Fibroblast of the aortic adventitia (primary cell): ENCODE measurements around the gene ZNF776. TPM values are rescaled to one million over a fixed set of nuclear protein-coding genes. Genes with fewer than 3 reads are reported as not detected.

Experiments
- DNase-seq: peaks from one replicate; pipeline ENCODE4 v3.0.0-alpha.2; 2010; ENCODE audit warnings: low read depth
- H3K4me3 ChIP-seq: 2 replicates; pipeline ENCODE4 v1.5.1; 2011; ENCODE audit warnings: low read depth, mild to moderate bottlenecking, control low read depth, low read length, moderate library complexity
- total RNA-seq: library from RNA; depleted of rRNA; stranded (reverse); fragments of >200 nt; gene quantifications from 2 replicates; pipeline ENCODE4 v1.2.3, GENCODE V29; 2012; ENCODE audit warnings: low replicate concordance
- TF ChIP-seq, protein P1 (sequence below): IDR thresholded peaks from 2 replicates; pipeline ENCODE4 v1.5.1; 2011; ENCODE audit warnings: mild to moderate bottlenecking, low read length, control low read depth, inconsistent platforms; ENCODE audit not compliant: insufficient read depth

ZNF776 gene
- total RNA-seq, 1 donor, result 12.1 TPM

DNA sequence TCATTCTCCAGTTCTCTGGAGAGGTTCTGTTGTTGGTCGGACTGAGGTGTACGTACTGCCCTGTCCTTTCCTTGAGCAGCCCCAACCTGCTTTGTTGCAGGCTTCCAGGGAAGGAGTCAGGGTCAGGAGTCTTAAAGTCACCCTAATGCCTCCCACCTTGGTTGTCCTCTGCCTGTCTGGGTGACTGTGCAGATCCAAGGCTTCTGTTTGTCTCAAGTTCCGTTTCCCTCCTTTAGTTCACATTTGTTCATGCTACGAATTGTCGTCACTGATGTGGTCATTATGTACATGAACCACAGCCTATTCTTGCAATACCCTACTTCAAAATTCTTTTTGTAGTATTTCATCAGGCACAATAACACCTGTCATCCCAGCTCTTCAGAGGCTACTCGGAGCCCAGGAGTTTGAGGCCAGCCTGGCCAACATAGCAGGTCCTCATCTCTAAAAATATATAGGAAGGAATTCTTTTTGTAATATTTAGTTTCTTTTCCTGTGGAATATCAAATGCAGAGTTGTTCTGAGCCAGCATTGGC is 30.2 kb downstream of the ZNF776 start:
- TF ChIP-seq, protein P1, sequence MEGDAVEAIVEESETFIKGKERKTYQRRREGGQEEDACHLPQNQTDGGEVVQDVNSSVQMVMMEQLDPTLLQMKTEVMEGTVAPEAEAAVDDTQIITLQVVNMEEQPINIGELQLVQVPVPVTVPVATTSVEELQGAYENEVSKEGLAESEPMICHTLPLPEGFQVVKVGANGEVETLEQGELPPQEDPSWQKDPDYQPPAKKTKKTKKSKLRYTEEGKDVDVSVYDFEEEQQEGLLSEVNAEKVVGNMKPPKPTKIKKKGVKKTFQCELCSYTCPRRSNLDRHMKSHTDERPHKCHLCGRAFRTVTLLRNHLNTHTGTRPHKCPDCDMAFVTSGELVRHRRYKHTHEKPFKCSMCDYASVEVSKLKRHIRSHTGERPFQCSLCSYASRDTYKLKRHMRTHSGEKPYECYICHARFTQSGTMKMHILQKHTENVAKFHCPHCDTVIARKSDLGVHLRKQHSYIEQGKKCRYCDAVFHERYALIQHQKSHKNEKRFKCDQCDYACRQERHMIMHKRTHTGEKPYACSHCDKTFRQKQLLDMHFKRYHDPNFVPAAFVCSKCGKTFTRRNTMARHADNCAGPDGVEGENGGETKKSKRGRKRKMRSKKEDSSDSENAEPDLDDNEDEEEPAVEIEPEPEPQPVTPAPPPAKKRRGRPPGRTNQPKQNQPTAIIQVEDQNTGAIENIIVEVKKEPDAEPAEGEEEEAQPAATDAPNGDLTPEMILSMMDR, result no peak
- H3K4me3 ChIP-seq, result no peak overlapping the region
- no peak for DNase-seq

DNA sequence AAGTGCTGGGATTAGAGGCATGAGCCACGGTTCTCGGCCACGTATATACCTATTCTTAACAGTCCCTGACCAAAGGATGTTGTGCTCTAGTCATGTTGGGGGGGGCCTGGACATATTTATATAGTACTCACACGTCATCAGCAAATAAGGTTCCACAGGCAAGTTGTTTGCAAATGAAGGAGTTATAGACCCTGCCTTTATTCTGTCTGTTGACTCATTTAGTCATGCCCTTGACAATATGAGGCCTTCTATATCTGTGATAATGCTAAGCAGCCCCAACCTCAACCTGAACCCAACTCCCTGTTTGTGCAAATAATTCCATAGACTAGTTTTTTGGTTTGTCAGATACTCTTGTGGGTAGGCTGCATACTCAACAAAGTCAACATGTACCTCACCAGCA is 31.7 kb downstream of the ZNF776 start:
- no peak overlapping the region for H3K4me3 ChIP-seq
- TF ChIP-seq, protein P1, result no peak
- DNase-seq, result no peak

DNA sequence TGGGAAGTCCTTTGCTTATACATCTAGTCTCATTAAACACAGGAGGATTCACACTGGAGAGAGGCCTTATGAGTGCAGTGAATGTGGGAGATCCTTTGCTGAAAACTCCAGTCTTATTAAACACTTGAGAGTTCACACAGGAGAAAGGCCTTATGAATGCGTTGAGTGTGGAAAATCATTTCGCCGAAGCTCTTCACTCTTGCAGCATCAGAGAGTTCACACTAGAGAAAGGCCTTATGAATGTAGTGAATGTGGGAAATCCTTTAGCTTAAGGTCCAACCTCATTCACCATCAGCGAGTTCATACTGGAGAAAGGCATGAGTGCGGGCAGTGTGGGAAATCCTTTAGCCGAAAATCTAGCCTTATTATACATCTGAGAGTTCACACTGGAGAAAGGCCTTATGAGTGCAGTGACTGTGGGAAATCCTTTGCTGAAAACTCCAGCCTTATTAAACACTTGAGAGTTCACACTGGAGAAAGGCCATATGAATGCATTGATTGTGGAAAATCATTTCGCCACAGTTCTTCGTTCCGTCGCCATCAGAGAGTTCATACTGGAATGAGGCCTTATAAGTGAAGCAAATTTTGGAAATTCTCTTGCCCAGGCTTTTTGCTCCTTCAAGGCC is 32.7 kb downstream of the ZNF776 start:
- no peak overlapping the region for H3K4me3 ChIP-seq
- TF ChIP-seq, protein P1, result no peak
- peak; percentile 5 for DNase-seq

DNA sequence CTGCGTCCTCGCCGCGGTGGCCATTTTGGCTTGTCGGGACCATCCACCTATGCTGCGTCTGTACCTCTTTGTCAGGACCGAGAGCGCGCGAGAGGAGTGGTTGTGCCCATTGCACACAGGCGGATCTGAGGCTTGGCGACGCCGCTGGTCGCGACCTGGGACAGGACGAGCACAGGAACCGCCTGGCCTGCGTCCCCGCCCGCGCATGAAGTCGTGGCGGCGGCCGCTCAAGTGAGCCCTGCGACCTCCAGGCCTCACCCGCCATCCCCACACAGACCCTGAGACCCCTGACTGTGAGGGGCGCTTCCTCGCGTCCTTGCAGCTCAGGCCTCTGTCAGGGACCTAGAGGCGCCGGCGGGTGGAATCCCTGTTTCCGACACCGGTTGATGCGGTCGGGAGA is 39.7 kb downstream of the ZNF776 start:
- DNase-seq, result no peak
- no peak overlapping the region for H3K4me3 ChIP-seq
- TF ChIP-seq, protein P1, result no peak

DNA sequence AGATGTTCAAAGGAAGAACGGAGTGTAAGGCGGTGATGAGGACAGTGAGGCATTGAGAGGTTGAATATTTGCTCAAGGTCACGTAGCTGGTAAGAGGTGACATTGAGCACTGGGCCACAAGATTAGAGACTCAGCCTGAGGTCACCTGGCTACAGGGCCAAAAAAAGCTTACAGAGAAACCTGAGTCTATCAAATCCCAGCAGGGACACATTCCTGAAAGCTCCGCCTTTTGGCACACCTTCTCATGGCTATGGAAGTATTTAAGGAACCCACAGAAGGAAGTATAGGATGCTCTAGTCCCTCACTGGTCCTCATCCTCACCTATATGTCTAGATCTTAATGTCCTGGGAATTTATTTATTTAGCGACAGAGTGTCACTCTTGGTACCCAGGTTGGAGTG is 40.3 kb downstream of the ZNF776 start:
- DNase-seq, result no peak
- no peak overlapping the region for H3K4me3 ChIP-seq
- TF ChIP-seq, protein P1, result no peak

DNA sequence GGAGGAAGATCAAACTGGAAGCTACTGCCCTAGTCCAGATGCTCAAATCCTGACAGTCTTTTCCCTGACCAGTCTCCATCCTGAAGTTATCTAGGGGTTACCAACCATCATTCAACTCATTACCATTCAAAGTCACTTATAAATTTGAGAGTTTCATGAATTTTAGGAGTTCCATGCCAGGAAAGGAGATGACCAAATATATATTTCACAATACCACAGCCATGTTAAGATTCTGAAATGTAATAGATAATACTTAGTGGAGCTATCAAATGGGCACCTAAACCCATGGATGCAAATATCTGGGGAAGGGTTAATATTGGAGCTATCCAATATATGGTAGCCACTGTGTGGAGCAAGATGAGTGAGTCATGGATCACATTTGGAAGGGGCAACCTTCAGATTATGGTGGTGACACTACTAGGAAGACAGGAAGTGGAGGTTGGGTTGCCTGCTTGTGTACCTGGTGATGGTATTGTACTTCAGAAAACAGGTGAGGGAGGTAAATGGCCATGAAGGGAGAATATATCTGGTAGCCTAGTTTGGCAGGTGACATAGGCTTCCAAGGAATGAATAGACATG is 41.6 kb downstream of the ZNF776 start:
- DNase-seq, result no peak
- TF ChIP-seq, protein P1, result no peak
- no peak overlapping the region for H3K4me3 ChIP-seq
